ENCODE measurements around the gene RUBCNL.

DNA sequence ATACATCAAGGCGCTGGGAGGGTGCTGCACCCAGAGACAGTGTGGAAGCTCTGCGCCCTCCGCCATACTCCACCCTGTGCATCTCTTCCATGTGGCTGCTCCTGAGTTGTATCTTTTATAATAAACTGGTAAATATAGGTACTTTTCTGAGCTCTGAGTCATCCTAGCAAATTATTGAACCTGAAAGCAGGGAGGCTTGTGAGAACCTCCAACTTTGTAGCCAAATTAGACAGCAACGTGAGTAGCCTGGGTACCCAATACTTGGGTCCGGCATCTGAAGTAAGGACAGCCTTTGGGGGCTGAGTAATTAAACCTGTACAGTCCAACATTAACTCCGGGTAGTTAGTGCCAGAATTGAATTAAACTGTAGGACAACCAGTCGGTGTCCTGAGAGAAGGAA is 57.4 kb downstream of the RUBCNL start:
- TF ChIP-seq ATF2 (tag by site-specific recombination; IDR thresholded peaks at IDR 0.05; ENCODE audit: low read depth) (no peak), ZNF274 (IDR thresholded peaks at IDR 0.05; ENCODE audit: low read length) (no peak), ZNF274 (tag by site-specific recombination; IDR thresholded peaks at IDR 0.05; ENCODE audit: borderline replicate concordance) (no peak), ZNF16 (tag by site-specific recombination; IDR thresholded peaks at IDR 0.05; ENCODE audit: low read depth) (no peak), ZNF292 (tag by site-specific recombination; IDR thresholded peaks at IDR 0.05; ENCODE audit: borderline replicate concordance, low read depth) (no peak), PRDM2 (tag by site-specific recombination; IDR thresholded peaks at IDR 0.05; ENCODE audit: borderline replicate concordance) (no peak), KLF1 (tag by site-specific recombination; IDR thresholded peaks at IDR 0.05) (no peak), ZNF121 (tag by site-specific recombination; IDR thresholded peaks at IDR 0.05) (no peak), CTCF (tag by site-specific recombination; IDR thresholded peaks at IDR 0.05) (no peak), ZBTB20 (tag by site-specific recombination; IDR thresholded peaks at IDR 0.05) (no peak), ZBTB1 (tag by site-specific recombination; IDR thresholded peaks at IDR 0.05) (no peak)
- TF ChIP-seq, protein P1, sequence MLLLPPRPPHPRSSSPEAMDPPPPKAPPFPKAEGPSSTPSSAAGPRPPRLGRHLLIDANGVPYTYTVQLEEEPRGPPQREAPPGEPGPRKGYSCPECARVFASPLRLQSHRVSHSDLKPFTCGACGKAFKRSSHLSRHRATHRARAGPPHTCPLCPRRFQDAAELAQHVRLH (tag by site-specific recombination; IDR thresholded peaks at IDR 0.05) = no peak

Data from HEK293 (cell line).